Measurements from ENCODE around the gene PHF8. TPM values are rescaled to one million over a fixed set of nuclear protein-coding genes. Genes with fewer than 3 reads are reported as not detected.

The PHF8 gene
- total and polyA plus RNA-seq, 11 donors, result 6.6 to 13.6 (median 9.7) TPM

GRCh38 chrX:53930515-53931380, 113.5 kb downstream of the PHF8 start:
- intact Hi-C loops (cut with DNase I), result no loop called here

GRCh38 chrX:53926030-53926429, 118.2 kb downstream of the PHF8 start:
- Histone ChIP-seq H3K27me3 (no peaks in the 10 kb centered on the region), H3K9me3 (no peaks in the 10 kb centered on the region), H3K36me3 (no peaks in the 10 kb centered on the region), H3K4me1 (no peaks in the 10 kb centered on the region), H3K4me3 (no peak overlapping the region), H3K27ac (no peak overlapping the region)
- DNase-seq (no peak), ATAC-seq (no peak)
- TF ChIP-seq POLR2A (IDR thresholded peaks at IDR 0.05), result no peak
- no peak for TF ChIP-seq CTCF (IDR thresholded peaks at IDR 0.05)
- intact Hi-C loops (cut with DNase I), result no loop called here
- 71 to 89% (median 82%) methylated on average over 5 of the region's 5 CpGs for WGBS, 4 donors

More at GRCh38 chrX:53930515-53931380, 113.5 kb downstream of the PHF8 start:
- H3K27ac ChIP-seq, result no peak overlapping the region
- no peaks in the 10 kb centered on the region for H3K4me1 ChIP-seq
- H3K4me3 ChIP-seq, result no peak overlapping the region
- no peaks in the 10 kb centered on the region for H3K9me3 ChIP-seq
- TF ChIP-seq POLR2A (IDR thresholded peaks at IDR 0.05), result no peak
- no peak for TF ChIP-seq CTCF (IDR thresholded peaks at IDR 0.05)
- H3K36me3 ChIP-seq, result no peaks in the 10 kb centered on the region
- H3K27me3 ChIP-seq, result no peaks in the 10 kb centered on the region
- ATAC-seq (no peak), DNase-seq (no peak)
- 52 to 82% (median 71%) methylated on average over 5 of the region's 5 CpGs for WGBS, 4 donors

GRCh38 chrX:53918702-53919101, 125.6 kb downstream of the PHF8 start:
- H3K4me1 ChIP-seq, result no peaks in the 10 kb centered on the region
- H3K27me3 ChIP-seq, result peaks cover 0 to 3% (median 0%) of the 10 kb centered on the region in 9 donors
- no peak overlapping the region for H3K27ac ChIP-seq
- TF ChIP-seq POLR2A (IDR thresholded peaks at IDR 0.05), result no peak
- TF ChIP-seq CTCF (IDR thresholded peaks at IDR 0.05), result no peak
- intact Hi-C loops (cut with DNase I), result no loop called here
- no peaks in the 10 kb centered on the region for H3K36me3 ChIP-seq
- ATAC-seq, result no peak
- no peak for DNase-seq
- no peak overlapping the region for H3K4me3 ChIP-seq
- H3K9me3 ChIP-seq, result no peaks in the 10 kb centered on the region

GRCh38 chrX:53900623-53901022, 143.7 kb downstream of the PHF8 start:
- H3K27me3 ChIP-seq, result no peaks in the 10 kb centered on the region
- DNase-seq (no peak), ATAC-seq (no peak)
- intact Hi-C loops (cut with DNase I), result no loop called here
- H3K36me3 ChIP-seq, result no peaks in the 10 kb centered on the region
- H3K27ac ChIP-seq, result no peak overlapping the region
- 78 to 84% (median 81%) methylated on average over 5 of the region's 5 CpGs for WGBS, 4 donors
- H3K9me3 ChIP-seq, result no peaks in the 10 kb centered on the region
- H3K4me3 ChIP-seq, result no peak overlapping the region
- H3K4me1 ChIP-seq, result no peaks in the 10 kb centered on the region
- no peak for TF ChIP-seq POLR2A (IDR thresholded peaks at IDR 0.05)
- TF ChIP-seq CTCF (IDR thresholded peaks at IDR 0.05), result no peak

Data from heart left ventricle (tissue), 16 donors.